ENCODE measurements around the gene TBC1D5. TPM values are rescaled to one million over a fixed set of nuclear protein-coding genes. Genes with fewer than 3 reads are reported as not detected.

TBC1D5 gene
- total and polyA plus RNA-seq, 2 of the 4 experiments (the other 2 are of a cell fraction) = 16.4 to 57.0 TPM

- Histone ChIP-seq H4K91ac (ENCODE audit: insufficient read depth, low read depth, low read length) (no peak overlapping the region), H3K27ac (ENCODE audit: insufficient read depth, low read length) (no peak overlapping the region), H3K4me3 (ENCODE audit: insufficient read depth, low read depth, low read length) (no peak overlapping the region), H3K36me3 (ENCODE audit: control insufficient read depth, insufficient read depth, low read length) (no peaks in the 10 kb centered on the region), H2AK5ac (ENCODE audit: low read depth, low read length) (no peak overlapping the region), H2BK20ac (ENCODE audit: low read depth, low read length) (no peak overlapping the region), H2BK15ac (ENCODE audit: low read depth, low read length) (no peak overlapping the region; the same call in 2 of the 3 replicates), H2BK120ac (ENCODE audit: low read depth, low read length) (no peak overlapping the region), H2AFZ (replicated peaks; ENCODE audit: low read length, poor library complexity) (no peak overlapping the region), H3K18ac (ENCODE audit: low read depth, low read length) (no peak overlapping the region), H2AK9ac (replicated peaks; ENCODE audit: low read depth, low read length, poor library complexity) (no peak overlapping the region), H3K4me2 (ENCODE audit: low read depth, low read length) (no peak overlapping the region), H3K14ac (replicated peaks; ENCODE audit: low read depth, low read length) (no peak overlapping the region), H3K56ac (ENCODE audit: extremely low read depth, insufficient read depth, low read length) (no peak overlapping the region), H3K9ac (ENCODE audit: low read depth, low read length) (no peak overlapping the region), H4K20me1 (ENCODE audit: insufficient read depth, low read length) (no peaks in the 10 kb centered on the region), H3K79me1 (ENCODE audit: low read depth in 1 of 2, low read length in 2 of 2) (no peaks in the 10 kb centered on the region; a peak in 1 of 4 replicates), H3K4ac (ENCODE audit: low read depth, low read length) (no peak overlapping the region), H2BK5ac (ENCODE audit: low read depth, low read length, poor library complexity, severe bottlenecking) (no peak overlapping the region), H4K8ac (ENCODE audit: low read depth in 2 of 2, low read length in 2 of 2) (no peak overlapping the region), H3K27me3 (ENCODE audit: control insufficient read depth, insufficient read depth, low read length) (no peaks in the 10 kb centered on the region), H3K9me1 (ENCODE audit: insufficient read depth, low read length) (no peaks in the 10 kb centered on the region), H3K9me3 (ENCODE audit: control insufficient read depth, insufficient read depth, low read length) (no peaks in the 10 kb centered on the region), H4K5ac (ENCODE audit: low read depth, low read length) (no peak overlapping the region), H3K23ac (ENCODE audit: low read depth, low read length) (no peak overlapping the region), H3K4me1 (ENCODE audit: control insufficient read depth, insufficient read depth, low read length) (no peaks in the 10 kb centered on the region)
- dilution Hi-C loops (cut with HindIII; ENCODE audit: low sequenced_read_pairs, unreplicated experiment) = loop anchor here (25.0 kb wide), 1 partner anchor 145 kb away; no protein-coding TSS in a partner anchor
- in situ Hi-C loops (cut with MboI; ENCODE audit: low sequenced_read_pairs) = no loop called here
- no peak for DNase-seq
- no peak for TF ChIP-seq RAD21 (IDR thresholded peaks at IDR 0.05; ENCODE audit: low read length)
- no peak for TF ChIP-seq NFE2L2 (IDR thresholded peaks at IDR 0.05; ENCODE audit: low read depth, low read length)
- no peak for TF ChIP-seq CHD1 (IDR thresholded peaks at IDR 0.05; ENCODE audit: low read depth, low read length)
- no peak for TF ChIP-seq POLR2A (IDR thresholded peaks at IDR 0.05; ENCODE audit: low read depth, low read length)
- TF ChIP-seq RFX5 (IDR thresholded peaks at IDR 0.05; ENCODE audit: low read depth, low read length) = no peak
- no peak for TF ChIP-seq RCOR1 (IDR thresholded peaks at IDR 0.05; ENCODE audit: insufficient replicate concordance, low read length)
- no peak for TF ChIP-seq ELK1 (IDR thresholded peaks at IDR 0.05; ENCODE audit: borderline replicate concordance, low read depth, low read length)
- TF ChIP-seq MXI1 (IDR thresholded peaks at IDR 0.05; ENCODE audit: borderline replicate concordance, low read depth, low read length) = no peak
- TF ChIP-seq MAFK (IDR thresholded peaks at IDR 0.05; ENCODE audit: low read depth, low read length) = no peak
- no peak for TF ChIP-seq BHLHE40 (IDR thresholded peaks at IDR 0.05; ENCODE audit: low read depth, low read length)
- no peak for TF ChIP-seq CTCF (conservative IDR thresholded peaks at IDR 0.05; ENCODE audit: low read depth, low read length)
- no peak for TF ChIP-seq FOS (IDR thresholded peaks at IDR 0.05; ENCODE audit: low read depth, low read length)
- no peak for TF ChIP-seq USF2 (IDR thresholded peaks at IDR 0.05; ENCODE audit: low read depth, low read length)
- TF ChIP-seq SMC3 (IDR thresholded peaks at IDR 0.05; ENCODE audit: low read depth, low read length) = no peak
- ATAC-seq (ENCODE audit: low read depth) = no peak
- WGBS, 2 experiments (ENCODE audit: extremely low coverage in 2 of 2, insufficient read length in 1 of 2) = 90% methylated on average over 2 of the region's 2 CpGs; no CpG with 5 or more reads in 1 of the 2 experiments
- intact Hi-C loops (cut with micrococcal nuclease) = no loop called here
- ChIA-PET POLR2A (ENCODE audit: unreplicated experiment) (no interaction called here), CTCF (no interaction called here)
- no TSS peak for BruUV-seq (replicated peaks)
Measured at GRCh38 chr3:17407576-17407975, 334.9 kb downstream of the TBC1D5 start.

Measured in IMR-90 (cell line).